RPMI8226 (cell line): Measurements from ENCODE around the gene ANGEL2.

Source experiments
- DNase-seq: peaks from one replicate; pipeline ENCODE4 v3.0.0-alpha.2; 2015

Gene ANGEL2

GRCh38 chr1:212950243-212951125 is 65.2 kb downstream of the ANGEL2 start, which contains the start of gene VASH2:
Gene VASH2 (plus strand): TSS chr1:212950541. CDS start chr1:212951543, 1,002 bp downstream.
- DNase-seq = peak; percentile 89

GRCh38 chr1:212949771-212950170 is 65.9 kb downstream of the ANGEL2 start:
- no peak for DNase-seq

DNA sequence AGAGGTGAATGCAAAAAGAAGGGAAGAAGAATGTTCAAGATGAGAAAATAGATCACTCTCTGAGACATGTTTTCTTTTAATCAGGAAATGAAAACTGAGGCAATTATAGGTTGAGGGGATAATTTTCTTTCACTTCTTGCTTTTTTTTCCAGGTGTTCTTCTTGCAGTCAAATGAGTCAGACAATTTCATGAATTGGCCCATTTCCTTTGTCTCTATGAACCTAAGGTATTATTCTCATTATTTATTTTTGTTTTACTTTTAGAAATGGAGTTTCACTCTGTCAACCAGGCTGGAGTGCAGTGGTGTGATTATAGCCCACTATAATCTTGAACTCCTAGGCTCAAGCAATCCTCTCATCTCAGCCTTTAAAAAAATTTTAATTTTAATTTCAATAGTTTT is 68.8 kb downstream of the ANGEL2 start:
- peak; percentile 49 for DNase-seq

DNA sequence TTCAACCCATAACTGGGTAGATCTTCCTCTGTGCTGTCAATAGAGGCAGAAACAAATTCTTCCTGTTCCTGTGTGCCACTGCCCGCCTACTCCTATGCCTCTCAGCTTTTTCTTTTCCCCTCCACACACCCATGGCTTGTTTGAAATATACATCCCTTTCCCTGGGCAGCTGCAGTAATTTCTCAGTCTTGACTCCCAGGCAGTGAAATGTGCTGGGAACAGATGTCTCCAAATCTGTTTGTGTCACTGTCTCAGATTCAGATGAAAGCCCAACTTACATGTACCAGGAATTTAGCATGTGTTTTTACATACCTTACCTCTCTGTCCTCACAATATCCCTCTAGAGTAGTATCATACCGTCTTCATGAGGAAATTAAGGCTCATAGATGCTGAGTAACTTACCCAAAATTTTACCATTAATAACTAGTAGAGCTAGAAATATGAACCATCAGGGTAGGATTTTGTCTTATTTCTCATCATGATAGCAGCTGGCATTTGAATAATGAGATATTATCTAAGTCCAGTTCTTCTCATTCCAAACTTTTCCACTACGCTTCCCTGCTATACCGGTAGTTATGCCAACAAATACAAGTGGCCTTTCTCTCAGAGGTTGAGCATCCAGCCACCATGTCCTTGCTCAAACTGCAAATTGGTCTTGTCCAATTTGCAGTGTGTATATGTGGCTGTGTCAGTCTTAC is 70.1 kb downstream of the ANGEL2 start:
- DNase-seq = no peak

DNA sequence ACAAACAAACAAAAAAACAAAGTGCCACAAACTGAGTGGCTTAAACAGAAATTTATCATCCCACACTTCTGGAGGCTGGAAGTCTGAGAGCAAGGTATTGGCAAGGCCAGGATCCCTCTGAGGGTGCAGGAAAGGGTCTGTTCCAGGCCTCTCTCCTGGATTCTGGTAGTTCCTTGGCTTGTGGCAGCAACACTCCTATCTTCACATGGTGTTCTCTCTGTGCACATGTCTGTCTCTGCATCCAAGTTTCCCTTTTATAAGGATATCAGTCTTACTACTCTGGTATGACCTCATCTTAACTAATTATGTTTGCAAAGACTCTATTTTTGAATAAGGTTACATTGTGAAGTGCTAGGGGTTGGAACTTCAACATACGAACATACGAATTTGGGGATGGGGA is 70.6 kb downstream of the ANGEL2 start:
- DNase-seq = no peak

DNA sequence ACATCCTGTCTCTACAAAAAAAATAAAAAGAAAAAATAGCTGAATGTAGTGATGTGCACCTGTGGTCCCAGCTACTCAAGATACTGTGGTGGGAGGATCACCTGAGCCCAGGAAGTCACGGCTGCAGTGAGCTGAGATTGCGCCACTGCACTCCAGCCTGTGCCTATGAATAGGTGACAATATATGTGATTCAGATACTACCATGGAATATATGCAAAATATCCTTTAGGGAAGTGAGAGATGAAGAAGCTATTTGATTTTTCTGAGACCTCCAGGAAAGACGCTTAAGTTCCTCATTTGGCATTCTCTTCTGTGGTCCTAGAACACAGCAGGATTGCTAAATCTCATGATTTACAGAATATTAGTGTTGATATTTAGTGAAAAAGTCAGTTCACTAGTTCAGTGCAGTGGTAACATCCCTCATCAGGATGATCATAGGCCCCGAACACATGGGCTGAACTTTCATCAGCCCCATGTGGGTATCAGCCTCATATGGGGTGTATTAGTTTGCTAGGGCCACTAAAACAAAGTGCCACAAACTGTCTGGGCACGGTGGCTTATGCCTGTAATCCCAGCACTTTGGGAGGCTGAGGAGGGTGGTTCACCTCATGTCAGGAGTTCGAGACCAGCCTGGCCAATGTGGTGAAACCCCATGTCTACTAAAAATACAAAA is 71.3 kb downstream of the ANGEL2 start:
- peak; percentile 38 for DNase-seq

GRCh38 chr1:212943393-212943710 is 72.3 kb downstream of the ANGEL2 start:
- no peak for DNase-seq

DNA sequence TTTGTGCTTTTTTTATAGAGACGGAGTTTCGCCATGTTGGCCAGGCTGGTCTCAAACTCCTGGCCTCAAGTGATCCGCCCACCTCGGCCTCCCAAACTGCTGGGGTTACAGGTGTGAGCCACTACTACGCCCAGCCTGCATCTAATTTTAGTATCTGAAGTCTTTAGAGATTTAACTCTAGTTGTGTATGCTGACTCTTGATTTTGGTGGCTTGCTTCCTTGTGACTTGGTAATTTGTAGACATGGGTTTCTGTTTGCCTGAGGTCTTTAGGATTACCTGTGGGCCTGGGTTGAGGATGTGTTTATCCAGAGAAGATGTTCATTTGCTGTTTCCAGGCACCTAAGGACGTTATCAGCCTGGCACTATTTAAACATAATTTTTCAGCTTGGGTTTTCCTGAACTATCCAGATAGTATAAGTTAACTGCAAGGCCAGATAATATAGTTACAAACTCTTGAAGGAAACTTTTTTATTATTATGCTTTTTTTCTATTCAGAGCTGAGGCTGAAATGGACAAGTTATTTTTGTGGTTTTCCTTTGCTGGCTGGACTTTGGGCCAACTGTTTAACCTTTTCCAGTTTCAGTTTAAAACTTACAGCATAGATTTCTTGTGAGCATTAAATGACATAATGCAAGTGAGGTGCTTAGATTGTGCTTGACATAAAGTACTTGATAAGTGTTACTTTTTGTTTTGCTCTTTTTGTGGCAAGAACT is 72.8 kb downstream of the ANGEL2 start:
- DNase-seq = no peak
